H54 (cell line): ENCODE results near the gene SIDT2.

Source experiments
- DNase-seq: peaks from one replicate; pipeline ENCODE4 v3.0.0; 2011; ENCODE audit warnings: low spot score, mixed read lengths; ENCODE audit not compliant: insufficient read length
- FAIRE-seq: peaks from 3 replicates; lab custom pipeline; 2011; peaks lifted over from hg19 to GRCh38; lab: Jason Lieb, UNC
- POLR2A ChIP-seq: IDR thresholded peaks from 2 replicates; pipeline ENCODE4 v1.6.1; 2011; ENCODE audit warnings: low read depth, mild to moderate bottlenecking, low read length

SIDT2 gene

DNA sequence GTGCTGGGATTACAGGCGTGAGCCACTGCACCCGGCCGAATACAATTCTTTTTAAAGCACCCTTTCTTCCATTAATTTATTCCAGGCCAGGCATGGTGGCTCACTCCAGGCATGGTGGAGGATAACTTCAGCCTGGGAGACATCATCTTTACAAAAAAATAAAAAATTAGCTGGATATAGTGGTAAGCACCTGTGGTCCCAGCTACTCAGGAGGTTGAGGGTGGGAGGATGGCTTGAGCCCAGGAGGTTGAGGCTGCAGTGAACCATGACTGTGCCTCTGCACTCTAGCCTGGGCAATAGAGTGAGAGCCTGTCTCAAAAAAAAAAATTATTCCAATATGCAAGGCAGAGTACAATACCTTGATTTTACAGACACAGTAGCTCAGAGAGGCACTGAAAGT, 32.1 kb downstream of the SIDT2 start:
- TF ChIP-seq POLR2A: no peak
- FAIRE-seq: no peak
- DNase-seq: no peak

DNA sequence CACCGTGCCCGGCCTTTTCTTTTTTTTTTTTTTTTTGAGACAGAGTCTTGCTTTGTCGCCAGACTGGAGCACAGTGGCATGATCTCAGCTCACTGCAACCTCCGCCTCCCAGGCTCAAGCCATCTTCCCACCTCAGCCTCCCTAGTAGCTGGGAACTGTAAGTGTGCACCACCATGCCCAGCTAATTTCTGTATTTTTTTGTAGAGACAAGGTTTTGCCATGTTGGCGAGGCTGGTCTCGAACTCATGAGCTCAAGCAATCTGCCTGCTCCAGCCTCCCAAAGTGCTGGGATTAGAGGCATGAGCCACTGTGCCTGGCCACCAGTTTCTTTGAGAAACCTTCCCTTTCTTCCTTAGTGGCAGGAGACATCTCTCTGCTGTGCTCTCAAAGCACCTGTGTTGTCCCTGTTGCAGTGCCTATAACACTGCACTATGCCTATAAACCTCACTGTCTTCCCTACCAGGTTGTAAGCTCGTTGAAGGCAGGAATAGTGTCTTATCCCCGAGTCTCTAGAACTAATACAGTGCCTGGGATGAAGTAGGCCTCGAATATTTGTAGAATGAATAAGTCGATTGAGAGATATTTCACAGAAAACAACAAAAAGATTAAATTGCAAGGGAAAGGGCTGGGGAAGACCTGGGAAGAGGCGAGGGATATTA, 34.3 kb downstream of the SIDT2 start:
- DNase-seq: no peak
- FAIRE-seq: no peak
- no peak for TF ChIP-seq POLR2A

DNA sequence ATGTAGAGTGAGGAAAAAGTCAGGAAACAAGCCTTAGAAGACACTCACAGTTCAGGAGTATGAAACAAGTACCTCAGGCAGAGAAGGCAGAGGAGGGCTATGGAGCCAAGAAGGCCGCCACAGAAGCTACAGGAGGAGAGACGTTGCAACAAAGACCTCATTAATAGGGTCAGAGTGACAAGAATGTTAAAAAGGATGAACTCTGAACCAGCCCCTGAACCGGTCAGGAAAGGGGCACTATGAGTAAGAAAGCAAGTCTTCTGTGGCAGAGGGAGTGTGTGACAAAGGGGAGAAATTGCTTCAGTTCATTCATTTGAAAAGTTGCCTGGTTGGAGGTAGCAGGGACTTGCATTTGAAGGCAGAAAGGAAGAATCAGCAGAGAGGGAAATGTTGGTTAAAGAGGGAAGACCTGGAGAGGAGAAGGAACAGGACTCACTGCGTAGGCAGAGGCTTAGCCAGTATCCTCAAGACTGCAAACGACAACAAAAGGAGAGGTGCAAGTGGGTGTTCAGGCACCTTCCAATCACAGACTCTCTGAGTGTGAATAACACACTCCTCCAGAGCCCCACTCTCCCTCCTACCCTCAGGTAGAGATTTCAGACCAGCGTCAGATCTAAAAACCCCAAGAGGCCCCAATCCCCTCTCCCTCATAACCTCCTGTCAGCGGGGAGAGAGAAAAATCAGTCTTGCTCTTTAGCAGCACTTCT, 36.0 kb downstream of the SIDT2 start:
- no peak for DNase-seq
- no peak for FAIRE-seq
- no peak for TF ChIP-seq POLR2A

DNA sequence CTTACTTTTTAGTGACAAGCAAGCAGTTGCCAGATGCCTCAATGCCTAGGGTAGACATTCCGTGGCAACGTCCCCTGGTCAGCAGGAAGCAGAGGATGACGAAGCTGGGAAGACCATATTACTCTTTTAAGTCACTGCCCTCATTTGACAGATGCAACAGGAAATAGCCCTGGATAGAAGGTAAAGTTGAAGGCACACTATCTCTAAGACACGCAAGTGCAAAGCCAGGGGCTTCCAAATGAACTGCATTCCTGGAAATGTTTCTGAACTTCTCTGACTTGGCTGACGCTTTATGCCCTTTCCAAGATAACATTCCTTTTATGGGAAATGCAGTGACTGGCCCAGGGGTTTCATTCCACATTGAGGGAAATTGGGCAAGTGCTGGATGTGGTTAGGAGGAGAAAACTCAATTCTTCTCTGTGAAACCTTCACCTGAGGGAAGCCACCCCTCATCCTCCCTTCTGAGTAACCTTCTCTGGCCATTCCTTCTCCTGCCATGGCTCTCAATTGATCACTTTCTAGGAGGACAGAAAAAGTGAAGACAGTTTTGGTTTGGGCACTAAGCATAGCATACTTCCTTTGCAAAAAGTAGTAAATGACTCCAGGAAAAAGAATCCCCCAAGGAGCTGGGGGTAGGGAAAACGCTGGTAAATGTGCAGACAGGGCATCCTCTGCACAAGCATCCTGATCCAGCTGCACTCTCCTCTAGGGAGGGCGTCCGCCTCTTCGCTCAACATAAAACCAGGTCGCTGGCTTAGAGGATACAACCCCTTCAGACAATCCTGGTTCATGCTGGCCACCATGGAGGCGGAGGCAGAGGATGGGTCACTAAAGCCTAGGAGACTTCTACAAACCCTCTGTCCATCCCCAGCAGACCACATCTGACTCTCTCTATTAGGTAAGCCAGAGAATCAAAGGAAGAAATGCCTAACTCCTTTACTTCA, 38.9 kb downstream of the SIDT2 start:
- no peak for FAIRE-seq

DNA sequence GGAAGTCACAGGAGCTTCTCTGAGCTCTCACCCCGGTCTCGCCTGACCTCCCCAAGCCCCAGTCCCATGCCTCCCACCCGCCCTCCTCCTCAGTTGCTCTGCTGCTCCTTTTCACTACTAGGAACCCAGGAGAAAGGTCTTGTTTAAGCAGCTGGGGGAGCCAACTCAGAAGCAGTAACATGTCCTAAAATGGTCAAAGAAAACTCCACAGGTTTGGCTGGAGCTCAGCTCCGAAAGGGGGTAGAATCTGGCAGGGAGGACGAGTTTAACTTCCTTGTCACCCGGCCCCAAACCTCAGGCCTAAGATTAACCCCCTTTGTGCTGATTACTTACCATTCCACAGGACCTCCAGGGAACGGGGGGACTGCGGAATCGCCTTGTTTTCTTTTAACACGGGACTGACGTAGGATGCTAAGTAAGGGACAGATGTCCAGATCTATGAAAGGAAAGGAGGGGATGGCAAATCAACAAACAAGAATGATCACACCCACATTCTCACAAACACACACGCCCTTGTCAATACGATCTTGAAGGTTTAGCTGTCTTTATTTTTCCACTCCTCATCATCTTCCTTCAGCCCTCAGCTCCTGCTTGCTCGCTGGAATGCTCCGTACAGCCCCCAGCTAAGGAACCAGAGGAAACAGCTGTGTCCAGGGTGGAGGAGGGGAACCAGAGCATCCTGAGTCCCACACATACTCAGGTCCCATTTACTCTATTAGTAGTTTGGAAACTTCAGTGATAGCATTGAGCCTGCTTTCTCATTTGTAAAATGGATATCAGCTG, 39.8 kb downstream of the SIDT2 start:
- DNase-seq (no peak), FAIRE-seq (no peak)
- no peak for TF ChIP-seq POLR2A

More for the DNA sequence above, 38.9 kb downstream of the SIDT2 start:
- DNase-seq: no peak
- no peak for TF ChIP-seq POLR2A

DNA sequence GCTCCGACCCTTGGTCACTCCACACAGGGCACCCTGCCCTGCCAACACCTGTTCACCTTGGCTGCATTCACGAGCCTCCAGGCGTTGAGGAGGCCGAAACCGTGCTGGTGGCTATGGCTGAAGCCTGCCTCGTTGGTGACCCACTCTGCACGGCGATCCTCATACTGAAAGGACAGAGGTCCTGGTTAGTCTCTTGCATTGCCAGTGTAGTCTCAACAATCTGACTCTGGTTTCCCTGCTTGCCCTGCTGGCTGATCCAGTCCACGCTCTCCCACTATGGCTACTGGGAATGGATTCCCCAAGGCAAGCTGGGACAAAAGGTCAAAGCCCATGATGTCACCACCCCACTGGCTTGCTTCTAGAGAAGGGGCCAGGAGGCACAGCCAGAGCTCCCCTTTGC, 40.5 kb downstream of the SIDT2 start:
- FAIRE-seq (no peak), DNase-seq (no peak)
- TF ChIP-seq POLR2A: no peak

DNA sequence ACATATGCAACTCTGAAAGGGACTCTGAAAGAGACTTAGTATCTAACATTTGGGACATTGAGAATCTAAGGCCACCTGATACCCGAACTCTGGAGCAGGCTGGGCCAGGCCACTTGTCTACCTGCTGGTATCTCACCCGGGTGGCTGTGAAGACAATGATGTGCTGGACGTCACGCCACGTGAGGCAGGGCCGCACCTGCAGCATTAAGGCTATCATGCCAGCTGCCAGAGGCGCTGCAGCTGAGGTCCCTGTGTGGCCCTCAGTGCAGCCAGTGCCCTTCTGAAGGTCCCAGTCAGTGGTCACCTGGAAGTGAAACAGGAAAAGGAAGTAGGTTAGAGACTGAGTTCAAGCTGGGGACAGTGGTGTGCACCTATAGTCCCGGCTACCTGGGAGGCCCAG, 40.9 kb downstream of the SIDT2 start:
- no peak for TF ChIP-seq POLR2A
- DNase-seq (no peak), FAIRE-seq (no peak)

DNA sequence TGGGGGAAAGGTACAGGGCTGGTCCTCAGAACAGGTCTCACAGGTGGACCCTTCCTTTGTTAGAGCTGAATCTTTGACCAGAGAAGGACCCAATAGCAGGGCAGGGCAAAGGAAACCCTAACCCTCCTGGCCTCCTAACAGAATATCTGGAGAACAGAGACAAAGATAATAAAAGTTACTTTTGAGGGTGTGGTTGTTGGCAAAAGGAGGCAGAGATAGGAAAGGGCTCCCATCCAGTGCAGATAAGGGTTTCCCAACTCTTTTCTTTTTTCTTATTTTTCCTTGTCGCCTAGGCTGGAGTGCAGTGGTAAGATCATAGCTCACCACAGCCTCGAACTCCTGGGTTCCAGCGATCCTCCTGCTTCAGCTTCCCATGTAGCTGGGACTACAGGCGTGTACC, 41.5 kb downstream of the SIDT2 start:
- FAIRE-seq (no peak), DNase-seq (no peak)
- TF ChIP-seq POLR2A: no peak

DNA sequence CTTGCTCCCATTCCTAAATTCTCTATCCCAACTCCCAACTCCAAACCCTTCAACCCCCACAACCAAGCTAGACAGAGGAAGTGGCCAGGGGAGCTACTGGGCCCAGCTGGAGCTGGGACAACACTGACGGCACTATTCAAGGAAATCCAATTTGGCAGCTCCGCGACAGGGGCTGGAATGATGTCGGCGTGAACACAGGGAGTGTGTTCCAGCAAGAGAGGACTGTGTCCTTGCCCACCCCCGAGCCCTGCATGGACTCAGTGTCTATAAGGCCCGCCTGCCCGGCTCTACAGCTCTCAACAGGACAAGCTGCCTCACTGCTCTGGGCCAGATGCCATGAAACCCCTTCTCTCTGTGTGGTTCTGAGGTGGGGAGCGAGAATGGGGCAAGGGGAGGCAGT, 42.0 kb downstream of the SIDT2 start:
- DNase-seq (no peak), FAIRE-seq (no peak)
- no peak for TF ChIP-seq POLR2A

DNA sequence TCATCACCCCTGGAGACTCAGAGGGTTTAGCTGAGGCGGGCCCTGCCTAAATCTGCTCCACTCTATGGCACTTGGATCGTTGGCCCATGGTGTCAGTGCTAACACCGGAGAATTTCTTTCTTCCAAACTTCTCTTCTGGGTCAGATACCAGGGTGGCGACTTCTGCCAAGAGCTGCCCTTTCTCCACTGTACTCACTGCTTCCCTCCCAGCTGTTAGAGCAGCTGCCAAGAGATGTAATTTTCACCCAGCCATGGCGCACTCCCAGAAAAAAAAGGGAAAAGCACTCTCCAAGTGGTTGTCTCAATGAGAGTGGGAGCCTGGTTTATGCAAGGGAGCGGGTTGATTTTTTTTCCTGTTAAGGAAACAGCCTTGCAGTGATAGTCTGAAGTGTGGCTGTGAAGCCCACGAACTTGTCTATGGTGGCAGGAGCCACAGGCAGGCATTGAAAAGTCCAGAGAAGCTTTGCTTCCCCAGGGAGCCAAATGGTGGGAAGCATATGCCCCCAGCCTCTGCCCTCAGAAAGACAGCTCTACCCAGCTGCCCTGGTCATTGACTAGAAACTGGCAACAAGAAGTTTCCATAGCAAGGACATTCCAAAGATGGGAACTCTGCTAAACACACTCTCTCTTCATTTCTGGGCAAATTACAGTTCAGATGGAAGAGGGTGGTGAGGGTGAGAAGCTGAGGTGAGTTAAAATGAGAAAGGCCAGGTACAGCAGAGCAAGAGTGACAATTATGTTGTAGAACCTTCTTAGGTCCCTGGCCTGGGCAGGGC, 42.6 kb downstream of the SIDT2 start:
- FAIRE-seq (no peak), DNase-seq (no peak)
- TF ChIP-seq POLR2A: no peak

DNA sequence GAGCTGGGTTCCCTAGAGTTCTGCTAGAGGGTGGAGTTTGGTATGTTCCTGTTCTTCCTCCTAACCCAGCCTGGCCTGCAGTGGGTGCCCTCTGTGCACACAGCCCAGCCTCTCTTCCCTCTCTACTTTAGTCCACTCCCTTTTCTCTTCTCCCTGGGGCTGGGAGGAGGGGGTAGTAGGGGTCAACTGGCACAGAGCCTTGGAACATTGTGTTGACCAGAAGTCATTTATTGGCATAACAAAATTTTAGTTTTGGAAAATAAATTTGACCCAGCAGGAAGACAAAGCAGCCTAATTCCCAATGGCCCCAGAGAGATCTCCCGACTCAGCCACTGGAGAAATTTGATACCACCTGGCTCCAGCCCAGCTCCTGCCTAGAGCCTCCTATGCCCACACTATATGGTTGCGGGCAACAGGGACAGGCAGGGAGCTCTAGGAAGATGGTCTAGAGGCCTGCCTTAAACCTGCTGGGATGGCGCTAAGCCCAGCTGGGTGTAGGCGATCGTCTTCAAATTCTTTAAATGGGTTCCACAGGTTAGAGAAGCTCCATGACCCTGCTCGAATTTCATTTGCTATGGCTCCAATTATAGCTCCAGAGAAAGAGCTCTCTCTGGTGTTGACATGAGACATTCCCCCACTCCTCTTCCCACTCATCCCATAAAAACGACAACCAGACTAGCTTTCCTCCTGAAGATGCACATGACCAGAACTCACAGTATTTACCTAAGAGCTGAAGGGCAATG, 43.4 kb downstream of the SIDT2 start:
- DNase-seq: no peak

DNA sequence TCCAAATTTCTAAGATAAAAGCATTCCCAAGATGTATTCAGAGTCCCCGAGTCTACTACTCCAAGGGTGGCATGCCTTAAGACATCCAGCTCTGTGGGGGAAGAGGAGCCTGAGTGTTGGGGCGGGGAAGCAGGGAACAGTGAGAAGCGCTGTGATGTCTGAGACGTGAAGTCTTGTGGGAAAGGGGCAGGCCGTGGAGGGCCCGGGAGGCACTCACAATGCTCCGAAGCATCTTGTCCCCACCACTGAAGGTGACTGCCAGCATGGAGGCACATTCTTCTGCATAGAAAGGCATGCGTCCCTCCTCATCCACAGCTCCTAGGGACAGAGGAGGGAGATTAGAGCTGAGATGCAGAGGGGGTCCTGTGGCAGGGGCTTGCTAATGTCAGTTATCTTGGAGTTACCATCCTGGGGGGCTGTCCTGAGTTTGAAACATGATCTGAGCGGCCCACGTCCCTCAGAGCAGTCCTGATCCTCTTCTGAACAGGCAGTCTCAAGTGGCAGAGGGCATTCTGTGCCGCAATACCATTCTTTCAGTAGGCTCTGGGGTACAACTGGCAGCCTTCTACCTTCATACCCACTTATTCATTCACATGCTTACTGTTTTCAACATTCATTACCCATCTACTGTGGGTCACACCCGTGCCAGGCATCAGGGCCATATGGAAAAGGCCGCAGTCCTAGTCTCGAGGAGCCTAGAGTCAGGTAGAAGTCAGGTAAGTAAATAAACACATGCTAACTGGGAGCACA, 44.6 kb downstream of the SIDT2 start:
- no peak for TF ChIP-seq POLR2A
- FAIRE-seq: no peak

More for the DNA sequence above, 43.4 kb downstream of the SIDT2 start:
- no peak for FAIRE-seq
- TF ChIP-seq POLR2A: no peak

More for the DNA sequence above, 44.6 kb downstream of the SIDT2 start:
- no peak for DNase-seq
